GM18511 (cell line): ENCODE data around the gene DSC2.
"Not testable (repeated sequence)": the region's sequence is repeated elsewhere in the genome, so short reads cannot be mapped to it uniquely, and the experiment has no call there.

Experiments used
- ATAC-seq: cut with Tn5 transposase; IDR thresholded peaks from one replicate; pipeline ENCODE4 v1.9.1; 2021; ENCODE audit warnings: mild to moderate bottlenecking, moderate library complexity; ENCODE audit not compliant: unreplicated experiment

Gene DSC2

GRCh38 chr18:31046916-31047315 is 55.3 kb downstream of the DSC2 start:
- no peak for ATAC-seq

GRCh38 chr18:31045599-31045998 is 56.6 kb downstream of the DSC2 start:
- no peak for ATAC-seq

GRCh38 chr18:31044926-31045325 is 57.3 kb downstream of the DSC2 start:
- ATAC-seq, result no peak

GRCh38 chr18:31043709-31044108 is 58.5 kb downstream of the DSC2 start:
- ATAC-seq, result no peak

GRCh38 chr18:31042406-31043181 is 59.6 kb downstream of the DSC2 start, which contains the start of gene DSC3:
Gene DSC3, minus strand, starts transcription at chr18:31042742. Its CDS starts 82 bp downstream, at chr18:31042660.
- ATAC-seq, result no peak

GRCh38 chr18:31042084-31042405 is 60.2 kb downstream of the DSC2 start:
- ATAC-seq, result no peak

- ATAC-seq, result no peak
These were observed 60.7 kb downstream of the DSC2 start for GRCh38 chr18:31041271-31042083.

- ATAC-seq, result no peak
These were observed 61.4 kb downstream of the DSC2 start for GRCh38 chr18:31040686-31041270.

GRCh38 chr18:31039426-31039825 is 62.8 kb downstream of the DSC2 start:
- no peak for ATAC-seq

- not testable (repeated sequence) for ATAC-seq
These were observed 64.5 kb downstream of the DSC2 start for GRCh38 chr18:31037686-31038085.

GRCh38 chr18:31034541-31034940 is 67.7 kb downstream of the DSC2 start:
- no peak for ATAC-seq

- no peak for ATAC-seq
These were observed 71.5 kb downstream of the DSC2 start for GRCh38 chr18:31030574-31031278.

GRCh38 chr18:31015715-31016434 is 86.3 kb downstream of the DSC2 start:
- ATAC-seq, result no peak

- not testable (repeated sequence) for ATAC-seq
These were observed 90.8 kb downstream of the DSC2 start for GRCh38 chr18:31011455-31011854.

GRCh38 chr18:31010601-31011000 is 91.6 kb downstream of the DSC2 start:
- no peak for ATAC-seq
